Measurements from ENCODE around the gene CXCL12.

GRCh38 chr10:44393834-44394547 is 9.1 kb upstream of the CXCL12 start:
- TF ChIP-seq, protein P1, sequence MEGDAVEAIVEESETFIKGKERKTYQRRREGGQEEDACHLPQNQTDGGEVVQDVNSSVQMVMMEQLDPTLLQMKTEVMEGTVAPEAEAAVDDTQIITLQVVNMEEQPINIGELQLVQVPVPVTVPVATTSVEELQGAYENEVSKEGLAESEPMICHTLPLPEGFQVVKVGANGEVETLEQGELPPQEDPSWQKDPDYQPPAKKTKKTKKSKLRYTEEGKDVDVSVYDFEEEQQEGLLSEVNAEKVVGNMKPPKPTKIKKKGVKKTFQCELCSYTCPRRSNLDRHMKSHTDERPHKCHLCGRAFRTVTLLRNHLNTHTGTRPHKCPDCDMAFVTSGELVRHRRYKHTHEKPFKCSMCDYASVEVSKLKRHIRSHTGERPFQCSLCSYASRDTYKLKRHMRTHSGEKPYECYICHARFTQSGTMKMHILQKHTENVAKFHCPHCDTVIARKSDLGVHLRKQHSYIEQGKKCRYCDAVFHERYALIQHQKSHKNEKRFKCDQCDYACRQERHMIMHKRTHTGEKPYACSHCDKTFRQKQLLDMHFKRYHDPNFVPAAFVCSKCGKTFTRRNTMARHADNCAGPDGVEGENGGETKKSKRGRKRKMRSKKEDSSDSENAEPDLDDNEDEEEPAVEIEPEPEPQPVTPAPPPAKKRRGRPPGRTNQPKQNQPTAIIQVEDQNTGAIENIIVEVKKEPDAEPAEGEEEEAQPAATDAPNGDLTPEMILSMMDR (IDR thresholded peaks at IDR 0.05; ENCODE audit: poor library complexity, severe bottlenecking), result no peak
- TF ChIP-seq EZH2 (IDR thresholded peaks at IDR 0.05; ENCODE audit: borderline replicate concordance, insufficient read depth, low read length, poor library complexity, severe bottlenecking), result no peak
- TF ChIP-seq POLR2AphosphoS5 (IDR thresholded peaks at IDR 0.05), result no peak
- no peak for TF ChIP-seq REST (IDR thresholded peaks at IDR 0.05; ENCODE audit: borderline replicate concordance)
- TF ChIP-seq MXI1 (conservative IDR thresholded peaks at IDR 0.05; ENCODE audit: poor library complexity, severe bottlenecking), result no peak
- no peak for TF ChIP-seq EP300 (conservative IDR thresholded peaks at IDR 0.05; ENCODE audit: poor library complexity, severe bottlenecking)
